HAP-1 (cell line): ENCODE results near the gene LDAF1.
"Not testable (repeated sequence)": the region's sequence is repeated elsewhere in the genome, so short reads cannot be mapped to it uniquely, and the experiment has no call there.

ENCODE experiments used
- DNase-seq, 2 experiments: peaks; one replicate each; pipeline ENCODE4 v3.0.0-alpha.2; 2016 to 2020; ENCODE audit warnings: low spot score in 2 of 2
- H3K27me3 ChIP-seq: fragments of 250-450 bp; sonication (Bioruptor Pico); 2 replicates; pipeline ENCODE4 v1.5.1; 2020; ENCODE audit warnings: low read depth, mild to moderate bottlenecking, moderate library complexity
- H3K36me3 ChIP-seq: fragments of 250-450 bp; sonication (Bioruptor Pico); replicated peaks from 2 replicates; pipeline ENCODE4 v1.5.1; 2020; ENCODE audit warnings: mild to moderate bottlenecking
- H3K4me1 ChIP-seq: fragments of 250-450 bp; sonication (Bioruptor Pico); 2 replicates; pipeline ENCODE4 v1.5.1; 2020; ENCODE audit warnings: mild to moderate bottlenecking
- H3K4me3 ChIP-seq: fragments of 250-450 bp; sonication (Bioruptor Pico); 2 replicates; pipeline ENCODE4 v1.5.1; 2020; ENCODE audit warnings: mild to moderate bottlenecking, moderate library complexity
- H3K9me3 ChIP-seq: fragments of 250-450 bp; sonication (Bioruptor Pico); 2 replicates; pipeline ENCODE4 v1.5.1; 2020; ENCODE audit warnings: mild to moderate bottlenecking, moderate library complexity
- in situ Hi-C: fragments of 300-500 bp; cut with MboI; formaldehyde crosslinking; loops from 3 replicates; pipeline ENCODE4 v1.14.3; 2020; ENCODE audit warnings: low sequenced_read_pairs, inconsistent platforms, mixed read lengths

The LDAF1 gene

DNA sequence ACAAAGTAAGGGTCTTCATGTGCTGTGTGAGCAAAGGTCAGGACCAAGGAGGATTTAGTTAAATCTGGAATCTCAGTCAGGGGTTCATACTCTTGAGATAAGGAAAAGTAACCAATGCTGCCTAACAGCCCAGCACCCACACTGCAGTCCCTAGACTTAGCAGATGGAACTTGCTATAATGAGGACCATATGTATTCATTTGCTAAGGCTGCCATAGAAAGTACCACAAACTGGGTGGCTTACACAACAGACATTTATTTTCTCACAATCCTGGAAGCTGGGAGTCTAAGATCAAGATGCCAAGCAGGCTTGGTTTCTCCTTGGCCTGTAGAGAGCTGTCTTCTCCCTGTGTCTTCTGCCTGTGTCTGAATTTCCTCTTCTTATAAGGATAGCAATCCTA lies 32.1 kb downstream of the LDAF1 start:
- Histone ChIP-seq H3K4me1 (no peaks in the 10 kb centered on the region), H3K9me3 (peaks cover 3% of the 10 kb centered on the region; the same call in 1 of the 2 replicates), H3K36me3 (no peaks in the 10 kb centered on the region), H3K4me3 (no peak overlapping the region), H3K27me3 (no peaks in the 10 kb centered on the region)
- in situ Hi-C loops, result no loop called here
- DNase-seq, result no peak

DNA sequence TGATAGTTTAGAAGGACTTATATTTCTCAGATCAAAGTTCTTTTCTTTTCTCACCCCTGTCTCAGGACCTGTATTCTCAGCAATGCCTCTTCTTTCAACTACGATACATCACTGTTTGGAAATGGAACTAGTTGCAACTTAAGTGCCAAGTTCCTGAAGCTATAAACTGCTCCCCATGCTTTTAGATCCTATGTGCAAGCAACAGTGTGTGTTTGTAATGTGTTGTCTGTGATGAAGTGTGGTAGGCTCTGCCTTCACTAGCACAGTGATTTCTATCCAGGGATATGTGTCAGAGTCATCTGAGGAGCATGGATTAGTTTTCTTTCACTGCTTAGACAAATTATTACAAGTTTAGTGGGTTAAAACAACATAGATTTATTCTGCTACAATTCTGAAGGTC lies 34.5 kb downstream of the LDAF1 start:
- Histone ChIP-seq H3K27me3 (no peaks in the 10 kb centered on the region), H3K36me3 (no peaks in the 10 kb centered on the region), H3K9me3 (peaks cover 3% of the 10 kb centered on the region; the same call in 1 of the 2 replicates), H3K4me1 (0 out of 2 replicates have a peak, but pooled peaks cover 2% of the 10 kb centered on the region), H3K4me3 (no peak overlapping the region)
- DNase-seq, result no peak
- in situ Hi-C loops, result no loop called here

DNA sequence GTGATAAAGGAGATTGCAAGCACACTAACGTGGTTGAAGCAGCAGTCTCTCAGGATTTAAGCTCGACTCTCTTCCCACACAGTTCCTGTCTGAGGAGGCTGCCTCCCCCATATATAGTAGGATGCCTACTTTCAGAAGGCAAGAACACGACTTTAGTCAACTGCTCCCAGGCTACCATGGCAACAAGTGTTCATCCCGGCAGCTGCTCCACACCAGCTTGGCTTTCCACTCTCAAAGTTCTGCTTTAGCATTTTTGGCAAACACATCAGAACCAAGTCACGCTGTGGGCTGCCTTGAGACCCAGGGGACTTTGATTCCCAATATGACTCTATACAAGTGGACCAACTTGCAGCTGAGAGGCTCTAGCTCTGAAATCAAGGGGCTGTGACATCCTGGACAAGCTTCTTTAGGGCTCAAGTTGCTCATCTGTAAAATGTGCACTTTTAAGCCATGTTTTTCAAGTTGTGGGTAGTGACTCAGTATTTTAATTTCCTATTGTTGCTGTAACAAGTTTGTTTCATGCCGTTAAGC lies 36.4 kb downstream of the LDAF1 start:
- H3K27me3 ChIP-seq, result no peaks in the 10 kb centered on the region
- DNase-seq, result no peak
- in situ Hi-C loops, result no loop called here
- H3K36me3 ChIP-seq, result no peaks in the 10 kb centered on the region
- H3K9me3 ChIP-seq, result peaks cover 3% of the 10 kb centered on the region; the same call in 1 of the 2 replicates
- H3K4me3 ChIP-seq, result no peak overlapping the region
- 0 out of 2 replicates have a peak, but pooled peaks cover 2% of the 10 kb centered on the region for H3K4me1 ChIP-seq

DNA sequence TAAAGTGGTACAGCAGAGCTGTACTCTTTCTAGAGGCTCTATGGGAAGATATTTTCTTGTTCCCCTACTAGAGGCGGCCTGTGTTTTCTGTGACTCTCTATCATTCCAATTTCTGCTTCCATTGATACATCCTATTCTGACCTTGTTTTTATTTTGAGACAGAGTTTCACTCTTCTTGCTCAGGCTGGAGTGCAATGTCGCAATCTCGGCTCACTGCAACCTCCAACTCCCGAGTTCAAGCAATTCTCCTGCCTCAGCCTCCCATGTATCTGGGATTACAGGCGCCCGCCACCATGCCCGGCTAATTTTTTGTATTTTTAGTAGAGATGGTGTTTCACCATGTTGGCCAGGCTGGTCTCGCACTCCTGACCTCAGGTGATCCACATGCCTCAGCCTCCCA lies 36.9 kb downstream of the LDAF1 start:
- in situ Hi-C loops, H3K36me3 ChIP-seq, H3K27me3 ChIP-seq, H3K9me3 ChIP-seq, DNase-seq, H3K4me1 ChIP-seq, H3K4me3 ChIP-seq: not testable (repeated sequence)

DNA sequence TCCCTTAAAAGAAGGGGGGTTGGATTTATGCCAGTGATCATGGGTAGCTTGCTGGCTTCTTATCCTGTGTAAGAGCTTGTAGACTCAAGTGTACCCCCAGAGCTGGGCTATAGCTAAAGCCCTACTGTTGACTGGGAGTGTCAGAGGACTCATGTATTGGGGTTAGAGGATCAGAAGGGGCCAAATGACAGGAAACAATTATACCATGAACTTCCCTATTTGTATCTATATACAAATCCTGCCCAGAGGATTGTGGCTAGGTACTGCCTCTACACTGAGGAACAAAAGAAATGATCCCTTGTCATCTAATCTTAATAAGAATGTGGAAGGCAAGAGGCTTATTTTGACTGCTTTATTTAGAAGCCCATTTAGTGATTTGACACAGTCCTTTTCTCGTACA lies 38.6 kb downstream of the LDAF1 start:
- H3K4me3 ChIP-seq, result no peak overlapping the region
- H3K4me1 ChIP-seq, result 0 out of 2 replicates have a peak, but pooled peaks cover 2% of the 10 kb centered on the region
- no peaks in the 10 kb centered on the region for H3K36me3 ChIP-seq
- DNase-seq, result peak in 1 of 2 experiments; percentile 37
- in situ Hi-C loops, result no loop called here
- H3K9me3 ChIP-seq, result no peaks in the 10 kb centered on the region
- H3K27me3 ChIP-seq, result no peaks in the 10 kb centered on the region

DNA sequence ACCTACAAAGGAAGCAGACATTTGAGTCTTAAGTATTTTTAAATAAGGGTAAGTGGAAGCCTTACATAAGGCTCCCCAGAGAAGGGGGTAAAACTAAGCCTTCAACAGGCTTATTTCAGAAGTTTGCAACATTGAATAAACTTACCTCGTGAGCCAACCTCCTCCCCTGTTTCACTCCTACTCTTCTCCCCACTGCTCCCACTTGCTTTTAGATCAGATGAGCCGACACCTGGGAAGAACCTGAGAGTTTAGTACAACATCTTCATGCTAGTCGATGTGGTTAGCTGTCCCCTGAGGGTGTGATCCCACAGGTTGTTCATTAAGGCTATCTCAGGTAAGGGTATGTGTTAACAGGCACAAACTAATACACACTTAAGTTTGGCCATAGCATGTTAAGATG lies 39.1 kb downstream of the LDAF1 start:
- no peak overlapping the region for H3K4me3 ChIP-seq
- 0 out of 2 replicates have a peak, but pooled peaks cover 2% of the 10 kb centered on the region for H3K4me1 ChIP-seq
- H3K27me3 ChIP-seq, result no peaks in the 10 kb centered on the region
- DNase-seq, result no peak
- H3K36me3 ChIP-seq, result no peaks in the 10 kb centered on the region
- no peaks in the 10 kb centered on the region for H3K9me3 ChIP-seq
- in situ Hi-C loops, result no loop called here

DNA sequence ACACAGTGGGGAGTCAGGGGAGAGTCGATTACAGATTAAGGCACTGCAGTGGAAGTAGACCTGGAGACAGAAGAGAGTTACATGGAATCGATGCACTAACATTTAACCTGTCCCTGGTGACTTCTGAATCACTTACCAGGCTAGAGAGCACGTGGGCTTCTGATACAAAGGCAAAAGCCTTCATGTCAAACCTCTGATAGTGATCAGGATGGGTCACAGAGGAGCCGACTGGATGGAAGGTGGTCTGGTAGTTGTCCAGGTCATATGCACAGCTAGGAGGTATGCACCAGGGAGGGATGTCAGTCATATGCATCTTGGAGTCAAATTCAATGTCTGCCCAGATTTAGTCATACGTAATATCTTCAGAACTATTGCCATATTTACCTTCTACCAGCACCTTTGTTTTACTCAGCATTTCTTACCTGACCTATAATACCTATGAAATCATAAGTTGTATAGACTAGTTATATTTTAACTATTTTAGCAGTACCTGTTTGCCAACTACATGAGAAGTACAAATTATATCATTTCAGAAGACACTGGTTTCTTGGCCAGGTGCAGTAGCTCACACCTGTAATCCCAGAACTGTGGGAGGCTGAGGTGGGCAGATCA lies 41.2 kb downstream of the LDAF1 start:
- Histone ChIP-seq H3K4me1 (0 out of 2 replicates have a peak, but pooled peaks cover 2% of the 10 kb centered on the region), H3K9me3 (no peaks in the 10 kb centered on the region), H3K4me3 (no peak overlapping the region), H3K36me3 (no peaks in the 10 kb centered on the region), H3K27me3 (no peaks in the 10 kb centered on the region)
- in situ Hi-C loops, result loop anchor here (10.0 kb wide), 1 partner anchor 65 kb away; no protein-coding TSS in a partner anchor
- no peak for DNase-seq

DNA sequence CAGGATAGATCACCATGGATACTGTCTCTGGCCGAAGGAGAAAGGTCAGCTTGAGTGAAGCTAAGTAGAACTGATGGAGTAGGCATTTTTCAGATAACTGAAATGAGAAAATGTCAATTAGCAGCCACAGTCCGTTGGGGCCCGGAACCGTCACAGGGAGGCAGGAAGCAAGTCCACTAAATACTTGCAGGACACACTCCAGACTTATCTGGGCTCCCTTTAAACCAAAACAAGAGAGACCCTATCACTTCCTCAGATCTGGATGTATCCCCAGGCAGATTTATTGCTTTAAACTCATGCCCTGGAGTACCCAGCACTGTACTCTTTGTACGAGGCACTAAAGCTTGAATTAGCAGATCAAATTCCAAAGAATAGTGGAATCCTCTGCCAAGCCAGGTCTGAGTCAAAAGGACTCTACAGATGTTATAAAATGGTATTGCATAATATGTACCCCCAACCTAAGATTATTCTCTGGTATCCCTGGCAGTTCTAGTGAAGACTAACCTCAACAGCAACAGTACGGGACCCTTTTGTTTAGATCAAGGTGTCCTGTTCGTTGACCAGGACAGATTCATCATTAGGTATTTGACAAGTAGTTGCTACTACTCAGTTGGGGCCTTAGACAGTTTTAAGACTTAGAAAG lies 44.8 kb downstream of the LDAF1 start:
- no peak for DNase-seq
- Histone ChIP-seq H3K36me3 (no peaks in the 10 kb centered on the region), H3K4me3 (no peak overlapping the region), H3K9me3 (no peaks in the 10 kb centered on the region), H3K4me1 (no peaks in the 10 kb centered on the region), H3K27me3 (no peaks in the 10 kb centered on the region)
- in situ Hi-C loops, result loop anchor here (10.0 kb wide), 1 partner anchor 62 kb away; no protein-coding TSS in a partner anchor

DNA sequence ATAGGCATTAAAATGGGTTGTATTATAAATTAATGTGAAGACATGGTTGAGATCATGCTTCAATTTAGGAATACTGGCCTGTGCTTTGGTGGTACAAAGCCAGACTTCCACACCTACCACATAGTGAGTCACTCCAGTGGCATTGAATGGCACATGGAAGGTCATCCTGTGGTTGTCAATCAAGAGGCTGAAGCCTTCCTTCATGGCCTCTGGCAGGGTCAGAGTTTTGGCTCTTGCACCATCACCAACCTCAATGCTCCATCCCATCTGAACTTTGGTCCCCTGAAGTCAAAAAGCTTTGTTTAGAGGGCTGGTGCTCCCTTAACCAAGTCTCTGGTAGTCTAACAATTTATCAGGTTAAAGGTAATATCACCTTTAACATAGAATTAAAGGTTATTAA lies 46.8 kb downstream of the LDAF1 start:
- in situ Hi-C loops, result loop anchor here (10.0 kb wide), 1 partner anchor 59 kb away; no protein-coding TSS in a partner anchor

DNA sequence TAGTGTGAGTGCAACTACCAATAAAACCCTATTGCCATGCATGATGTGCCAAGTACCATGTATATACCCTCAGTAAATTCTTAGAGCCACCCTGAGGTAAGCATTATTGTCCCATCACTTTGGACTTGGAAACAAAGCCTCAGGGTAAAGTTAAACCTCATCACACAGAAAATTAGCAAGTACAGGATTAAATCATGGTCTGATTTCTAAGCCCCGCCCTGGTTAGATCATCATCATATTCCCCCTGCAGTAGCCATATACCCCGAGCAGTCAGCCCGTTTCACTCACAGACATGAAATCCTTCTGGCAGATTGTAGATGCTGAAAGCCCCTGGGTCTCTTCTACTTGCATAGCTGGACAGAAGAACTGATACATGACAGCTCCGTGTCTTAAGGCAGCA lies 48.1 kb downstream of the LDAF1 start:
- no peaks in the 10 kb centered on the region for H3K36me3 ChIP-seq
- H3K4me3 ChIP-seq, result no peak overlapping the region
- no peaks in the 10 kb centered on the region for H3K4me1 ChIP-seq
- DNase-seq, result no peak
- no peaks in the 10 kb centered on the region for H3K9me3 ChIP-seq
- in situ Hi-C loops, result loop anchor here (10.0 kb wide), 1 partner anchor 58 kb away; no protein-coding TSS in a partner anchor
- H3K27me3 ChIP-seq, result no peaks in the 10 kb centered on the region

More for the DNA sequence above, 46.8 kb downstream of the LDAF1 start:
- no peaks in the 10 kb centered on the region for H3K9me3 ChIP-seq
- H3K27me3 ChIP-seq, result no peaks in the 10 kb centered on the region
- H3K36me3 ChIP-seq, result no peaks in the 10 kb centered on the region
- no peak overlapping the region for H3K4me3 ChIP-seq
- H3K4me1 ChIP-seq, result no peaks in the 10 kb centered on the region
- no peak for DNase-seq

DNA sequence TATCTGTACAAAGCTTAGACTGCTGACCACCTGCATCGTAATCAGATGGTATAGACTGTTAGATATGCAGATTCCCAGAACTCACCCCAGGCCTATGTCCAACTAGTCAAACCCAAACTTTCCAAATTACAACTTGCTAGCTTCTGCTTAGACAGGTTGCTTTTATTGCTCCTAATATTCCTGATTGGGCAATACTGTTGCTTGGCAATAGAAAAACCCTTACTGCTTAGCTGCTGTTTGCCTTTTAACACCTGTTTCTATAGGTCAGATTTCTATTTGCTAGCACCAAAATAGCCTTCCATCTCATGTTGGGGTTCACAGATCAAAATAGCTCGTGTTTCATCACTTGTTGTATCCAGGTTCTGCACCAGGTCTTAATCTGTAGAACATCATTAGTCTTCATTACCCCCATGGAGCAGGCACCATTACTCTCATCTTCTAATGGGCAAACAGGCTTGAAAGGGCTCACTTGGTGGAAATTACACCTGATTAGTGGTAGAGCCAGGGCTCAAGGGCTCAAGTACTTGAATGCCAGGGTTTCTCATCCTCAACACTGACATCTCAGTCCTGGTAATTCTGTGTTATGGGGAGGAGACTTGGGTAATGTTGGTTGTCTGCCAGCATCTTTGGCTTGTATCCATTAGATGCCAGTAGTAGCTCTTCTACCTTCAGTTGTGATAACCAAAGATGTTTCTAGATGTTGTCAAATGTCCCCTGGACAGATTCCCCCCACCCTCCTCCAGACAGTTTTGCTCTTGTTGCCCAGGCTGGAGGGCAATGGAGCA lies 50.2 kb downstream of the LDAF1 start:
- no peak for DNase-seq
- H3K4me1 ChIP-seq, result no peaks in the 10 kb centered on the region
- H3K27me3 ChIP-seq, result no peaks in the 10 kb centered on the region
- in situ Hi-C loops, result loop anchor here (10.0 kb wide), 1 partner anchor 56 kb away; no protein-coding TSS in a partner anchor
- H3K36me3 ChIP-seq, result no peaks in the 10 kb centered on the region
- no peak overlapping the region for H3K4me3 ChIP-seq
- no peaks in the 10 kb centered on the region for H3K9me3 ChIP-seq

DNA sequence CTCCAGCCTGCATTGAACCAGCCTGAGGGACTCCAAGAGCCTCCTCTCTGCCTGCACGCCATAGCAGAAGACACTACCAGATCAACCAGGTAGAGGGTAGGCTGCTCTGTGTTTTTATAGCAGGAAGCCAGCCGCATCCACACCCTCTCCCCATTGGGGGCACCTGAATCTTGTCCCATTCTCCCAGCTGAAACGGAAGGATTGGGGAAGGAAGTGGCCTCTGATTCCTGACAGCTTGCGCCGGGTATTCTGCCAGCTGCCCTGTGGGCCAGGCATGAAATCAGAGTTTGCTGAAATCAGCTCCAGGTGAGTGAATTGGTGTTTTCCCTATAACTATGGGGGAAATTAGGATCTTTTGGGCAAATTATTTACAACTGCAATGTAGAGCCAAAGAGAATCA lies 53.0 kb downstream of the LDAF1 start, which contains the start of gene ZP2:
Gene ZP2 (minus strand): TSS at position 89 of the 400 bp plus-strand sequence. CDS start 27 bp downstream, at position 62.
- Histone ChIP-seq H3K27me3 (no peaks in the 10 kb centered on the region), H3K4me3 (no peak within 1 kb of the TSS), H3K36me3 (no peaks in the 10 kb centered on the region), H3K9me3 (no peaks in the 10 kb centered on the region), H3K4me1 (peaks cover 4% of the 10 kb centered on the region)
- in situ Hi-C loops, result no loop called here
- DNase-seq, result no peak

DNA sequence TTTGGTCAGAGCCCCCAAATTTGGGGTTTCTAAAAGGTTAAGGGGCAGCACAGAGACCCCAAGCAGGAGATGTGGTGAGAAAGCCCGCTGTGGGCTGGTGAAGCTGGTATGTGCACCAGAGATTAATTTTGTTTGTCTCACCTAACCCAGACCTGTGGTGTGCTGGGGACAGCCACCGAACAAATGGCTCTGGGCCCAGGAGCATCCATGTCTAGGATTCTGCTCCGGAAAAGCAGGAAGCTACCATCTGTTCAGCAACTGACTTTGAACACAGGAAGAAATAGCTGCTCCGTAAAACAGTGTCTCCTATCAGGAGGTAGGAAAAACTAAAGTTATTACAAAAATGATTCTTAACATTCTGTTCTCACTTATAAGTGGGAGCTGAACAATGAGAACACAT lies 55.6 kb downstream of the LDAF1 start:
- Histone ChIP-seq H3K9me3 (no peaks in the 10 kb centered on the region), H3K36me3 (no peaks in the 10 kb centered on the region), H3K27me3 (no peaks in the 10 kb centered on the region), H3K4me1 (peaks cover 13% of the 10 kb centered on the region), H3K4me3 (no peak overlapping the region)
- in situ Hi-C loops, result no loop called here
- DNase-seq, result no peak
